Spinal cord (tissue), 10 donors: ENCODE measurements around the gene SCUBE1. TPM values are rescaled to one million over a fixed set of nuclear protein-coding genes. Genes with fewer than 3 reads are reported as not detected.

ENCODE experiments used
- DNase-seq, 6 donors: peaks; one replicate each; pipeline versions ENCODE4 v3.0.0 to v3.0.0-alpha.2; 2013 to 2015; ENCODE audit warnings: low spot score in 6 of 6, low read depth in 4 of 6
- H3K27ac ChIP-seq: one replicate; pipeline ENCODE4 v1.5.1; 2013; ENCODE audit warnings: low read depth, low read length, control low read depth
- H3K27me3 ChIP-seq: one replicate; pipeline ENCODE4 v1.6.1; 2013; ENCODE audit warnings: low read length; ENCODE audit not compliant: control insufficient read depth, insufficient read depth
- H3K36me3 ChIP-seq: one replicate; pipeline ENCODE4 v1.6.1; 2013; ENCODE audit warnings: low read length; ENCODE audit not compliant: control insufficient read depth, insufficient read depth
- H3K4me1 ChIP-seq: one replicate; pipeline ENCODE4 v1.6.1; 2013; ENCODE audit warnings: low read length; ENCODE audit not compliant: control insufficient read depth, insufficient read depth
- H3K4me3 ChIP-seq: one replicate; pipeline ENCODE4 v1.5.1; 2013; ENCODE audit warnings: low read depth, low read length, control low read depth
- H3K9me3 ChIP-seq: one replicate; pipeline ENCODE4 v1.6.1; 2013; ENCODE audit warnings: low read length; ENCODE audit not compliant: control insufficient read depth, insufficient read depth
- WGBS: methylation state at CpG from one replicate; pipeline ENCODE4 v1.1.5; 2013; ENCODE audit warnings: missing lambda C conversion rate; ENCODE audit not compliant: insufficient coverage; 5-methylcytosine and 5-hydroxymethylcytosine counted together
- polyA plus RNA-seq, 2 donors: library from polyadenylated mRNA; unstranded; fragments of 120-200 nt; gene quantifications; one replicate each; pipeline ENCODE4 v1.2.1, GENCODE V29; 2013; ENCODE audit not compliant: insufficient read length in 2 of 2
- total RNA-seq, 2 donors: library from RNA; depleted of rRNA in 1 of 2; stranded (reverse); fragments of 120-200 nt in 1 of 2; fragments of >200 nt in 1 of 2; gene quantifications; one replicate each; pipeline versions ENCODE4 v1.2.3 to v1.2.4, GENCODE V29; 2013 to 2014
- donor health status: healthy.

SCUBE1 gene
- total and polyA plus RNA-seq, 4 donors, result 5.3 to 13.1 (median 10.6) TPM

DNA sequence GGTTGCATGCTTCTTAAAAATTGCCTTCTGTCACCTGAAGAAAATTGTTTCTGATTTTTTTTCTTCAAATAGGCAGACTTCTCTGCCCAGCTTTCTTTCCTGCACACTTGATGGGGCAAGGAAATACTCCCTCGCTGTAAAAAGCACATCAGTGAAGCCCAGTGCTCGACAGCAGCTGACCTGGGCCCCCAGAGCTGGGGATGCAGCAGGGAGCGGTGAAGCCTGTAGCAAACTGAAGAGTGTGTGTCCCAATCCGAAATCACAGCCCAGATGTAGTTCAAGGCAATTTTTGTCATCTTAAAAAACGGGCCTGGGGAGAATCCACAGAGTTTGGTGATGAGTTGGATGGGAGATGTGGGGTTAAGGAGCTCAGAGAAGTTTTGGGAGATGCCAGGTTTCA is 41.7 kb upstream of the SCUBE1 start:
- H3K9me3 ChIP-seq, result no peaks in the 10 kb centered on the region
- no peak overlapping the region for H3K27ac ChIP-seq
- H3K27me3 ChIP-seq, result peaks cover 10% of the 10 kb centered on the region
- H3K4me3 ChIP-seq, result no peak overlapping the region
- H3K4me1 ChIP-seq, result peaks cover 14% of the 10 kb centered on the region
- DNase-seq, result no peak
- 74% methylated on average over 5 of the region's 5 CpGs for WGBS
- H3K36me3 ChIP-seq, result no peaks in the 10 kb centered on the region

DNA sequence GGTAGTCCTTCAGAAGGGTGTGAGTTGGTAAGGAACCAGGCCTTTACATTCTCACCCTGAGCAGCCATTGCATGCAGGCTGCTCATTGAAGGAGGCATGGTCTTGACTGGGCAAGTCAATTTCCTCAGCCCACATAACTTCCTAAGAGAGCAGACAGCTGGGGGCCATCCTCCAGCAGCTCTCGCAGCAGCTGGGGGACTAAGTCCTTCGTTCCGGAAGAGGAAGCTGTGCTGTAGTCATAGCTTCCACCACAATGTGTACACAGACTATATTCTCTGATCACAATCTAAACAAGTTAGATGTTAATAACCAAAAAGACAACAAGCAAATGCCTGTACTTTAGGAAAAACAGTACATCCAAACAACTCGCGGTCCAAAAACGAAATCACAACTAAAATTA is 38.5 kb upstream of the SCUBE1 start:
- peaks cover 7% of the 10 kb centered on the region for H3K27me3 ChIP-seq
- WGBS, result 69% methylated on average over 3 of the region's 6 CpGs
- H3K4me3 ChIP-seq, result no peak overlapping the region
- no peaks in the 10 kb centered on the region for H3K9me3 ChIP-seq
- H3K36me3 ChIP-seq, result no peaks in the 10 kb centered on the region
- no peak overlapping the region for H3K27ac ChIP-seq
- peaks cover 14% of the 10 kb centered on the region for H3K4me1 ChIP-seq
- no peak for DNase-seq

DNA sequence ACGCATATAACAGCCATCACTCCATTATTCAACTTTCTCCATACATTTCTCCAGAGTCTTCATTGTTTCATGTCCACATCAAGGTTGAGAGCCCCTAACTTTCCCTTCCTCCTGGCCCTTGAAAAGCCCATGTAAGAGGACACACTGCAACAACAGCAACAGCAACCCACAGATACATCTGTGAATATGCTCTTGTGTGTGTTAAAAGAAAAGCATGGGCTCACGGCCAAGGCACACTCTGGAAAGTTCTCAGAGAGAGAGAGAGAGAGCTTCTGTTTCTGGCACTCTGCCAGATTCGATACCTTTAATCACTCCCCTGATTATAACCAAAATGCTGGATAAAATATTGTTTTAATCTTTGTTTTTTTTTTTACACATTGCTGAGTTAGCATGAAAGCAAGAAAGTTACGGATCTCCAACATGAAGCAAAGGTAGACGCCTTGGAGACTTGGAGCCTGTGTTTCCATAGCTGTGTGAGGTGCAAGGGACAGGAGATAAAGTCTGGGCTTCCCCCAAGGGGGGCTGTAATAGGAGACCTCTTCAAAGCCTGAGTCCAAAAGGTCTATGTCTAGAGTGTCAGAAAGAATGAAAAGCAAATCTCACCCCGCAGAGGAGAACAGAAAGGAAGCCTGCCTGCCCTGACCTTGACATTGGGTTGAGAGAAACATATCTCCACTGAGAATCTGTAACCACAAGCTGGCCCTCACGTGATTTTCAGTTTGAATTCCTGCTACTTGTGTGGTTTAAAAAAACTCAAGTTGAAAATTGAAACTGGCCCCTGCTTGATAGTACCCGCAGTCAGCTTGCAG is 34.9 kb upstream of the SCUBE1 start:
- Histone ChIP-seq H3K27me3 (no peaks in the 10 kb centered on the region), H3K4me1 (peaks cover 7% of the 10 kb centered on the region), H3K4me3 (no peak overlapping the region), H3K36me3 (no peaks in the 10 kb centered on the region), H3K9me3 (peaks cover 4% of the 10 kb centered on the region), H3K27ac (no peak overlapping the region)
- DNase-seq, result peak in 2 of 6 donors; percentile 78 to 80
- 51% methylated on average over 5 of the region's 8 CpGs for WGBS

DNA sequence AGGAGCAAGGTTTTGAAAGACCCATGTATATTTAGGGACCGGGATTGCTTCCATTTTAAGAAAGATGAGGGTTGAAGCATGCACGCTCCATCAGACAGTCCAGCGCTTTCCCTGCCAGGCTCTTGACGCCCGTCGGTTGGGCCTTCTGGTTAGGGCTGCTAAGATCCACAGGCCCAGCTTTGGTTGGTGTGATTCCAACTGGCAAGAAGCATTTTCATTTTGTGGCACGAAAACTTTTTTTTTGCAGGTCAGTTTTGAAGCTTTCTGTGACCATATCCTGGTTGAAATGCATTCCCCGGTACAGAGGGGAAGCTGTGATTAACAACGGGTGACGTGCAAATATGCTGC is 34.4 kb upstream of the SCUBE1 start:
- H3K9me3 ChIP-seq, result peaks cover 4% of the 10 kb centered on the region
- 51% methylated on average over 10 of the region's 10 CpGs for WGBS
- no peak overlapping the region for H3K4me3 ChIP-seq
- no peaks in the 10 kb centered on the region for H3K36me3 ChIP-seq
- no peak overlapping the region for H3K27ac ChIP-seq
- H3K27me3 ChIP-seq, result no peaks in the 10 kb centered on the region
- peak in 2 of 6 donors; percentile 19 to 85 for DNase-seq
- peaks cover 7% of the 10 kb centered on the region for H3K4me1 ChIP-seq

DNA sequence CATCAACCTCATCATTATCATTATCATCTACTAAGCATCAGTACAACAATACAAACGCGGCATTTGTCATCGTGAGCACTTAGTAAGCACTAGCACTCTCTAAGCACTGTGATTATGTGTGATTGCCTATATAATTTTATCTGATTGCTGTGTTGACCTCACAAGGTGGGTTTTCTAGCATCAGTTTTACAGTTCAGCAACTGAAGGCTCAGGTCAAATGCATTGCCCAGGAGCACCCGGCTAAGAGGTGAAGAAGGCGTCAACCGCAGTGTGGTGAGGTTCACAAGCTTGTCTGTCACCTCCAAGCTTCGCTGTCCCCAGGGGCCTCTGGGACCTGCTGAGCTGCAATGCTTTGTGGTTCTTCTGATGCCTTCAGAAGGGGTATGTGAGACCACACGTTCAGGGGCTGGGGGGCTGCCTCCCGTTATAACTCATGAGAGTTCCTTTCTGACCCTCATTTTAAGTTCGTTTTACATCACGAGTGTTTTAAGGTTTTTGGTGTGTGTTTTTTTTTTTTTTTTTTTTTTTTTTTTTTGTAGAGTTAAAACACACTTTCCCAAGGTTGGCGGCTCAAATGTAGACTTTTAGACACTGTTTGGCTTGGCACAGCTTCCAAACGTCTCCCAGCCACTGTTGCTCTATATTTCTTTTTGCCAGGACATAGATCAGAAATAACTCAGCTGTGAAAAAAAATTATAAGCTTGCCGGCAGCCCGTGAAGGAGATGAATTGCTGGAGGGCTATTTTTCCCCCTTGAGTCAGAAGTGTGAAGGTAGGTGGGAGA is 33.8 kb upstream of the SCUBE1 start:
- WGBS, result 71% methylated on average over 7 of the region's 15 CpGs
- no peaks in the 10 kb centered on the region for H3K36me3 ChIP-seq
- peaks cover 4% of the 10 kb centered on the region for H3K9me3 ChIP-seq
- peaks cover 7% of the 10 kb centered on the region for H3K4me1 ChIP-seq
- H3K27me3 ChIP-seq, result no peaks in the 10 kb centered on the region
- no peak overlapping the region for H3K4me3 ChIP-seq
- no peak overlapping the region for H3K27ac ChIP-seq
- peak in 1 of 6 donors; percentile 82 for DNase-seq

DNA sequence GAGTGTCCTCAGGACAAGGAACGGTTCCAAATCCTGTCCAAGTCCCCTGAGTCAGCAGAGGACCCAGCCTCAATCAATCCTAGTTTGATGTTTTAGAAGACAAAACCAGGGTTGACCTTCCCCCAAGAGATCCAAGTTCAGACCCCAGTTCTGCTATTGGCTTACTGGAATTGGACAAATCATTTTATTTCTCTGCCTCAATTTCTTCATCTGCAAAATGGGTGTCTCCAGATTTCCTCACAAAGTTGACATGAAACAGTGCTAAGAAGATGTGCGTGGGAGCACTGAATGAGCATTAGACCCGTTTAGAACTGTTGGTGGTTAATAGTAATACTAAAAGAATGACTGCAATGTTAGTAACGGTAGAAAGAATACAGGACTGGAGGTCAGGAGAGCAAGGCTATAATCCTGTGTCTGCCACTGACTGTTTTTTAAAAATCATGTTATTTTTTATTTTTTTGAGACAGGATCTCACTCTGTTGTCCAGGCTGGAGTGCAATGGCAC is 32.8 kb upstream of the SCUBE1 start:
- Histone ChIP-seq H3K27me3 (no peaks in the 10 kb centered on the region), H3K9me3 (peaks cover 4% of the 10 kb centered on the region), H3K4me3 (no peak overlapping the region), H3K27ac (no peak overlapping the region), H3K36me3 (no peaks in the 10 kb centered on the region), H3K4me1 (peaks cover 7% of the 10 kb centered on the region)
- 87% methylated on average over 4 of the region's 4 CpGs for WGBS
- DNase-seq, result no peak

DNA sequence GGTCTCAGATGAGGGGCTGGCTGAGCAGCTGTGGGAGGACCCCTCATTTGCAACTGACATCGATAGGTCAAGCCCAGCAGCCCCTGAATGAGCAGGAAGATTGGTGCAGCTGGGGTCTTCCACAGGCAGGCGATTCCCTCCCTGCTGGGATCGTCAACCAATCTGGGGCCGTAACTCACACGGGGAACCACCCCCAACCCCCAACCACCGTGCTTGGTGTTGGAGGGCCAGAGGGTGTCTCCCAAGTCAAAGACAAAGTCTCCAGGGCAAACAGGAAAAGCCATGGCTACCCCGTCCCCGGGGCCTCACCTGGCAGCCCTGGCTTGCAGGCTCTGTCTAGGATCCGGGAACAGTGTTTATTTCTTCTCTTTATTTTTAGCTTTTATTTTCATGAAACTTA is 26.9 kb upstream of the SCUBE1 start:
- Histone ChIP-seq H3K9me3 (peaks cover 4% of the 10 kb centered on the region), H3K36me3 (no peaks in the 10 kb centered on the region), H3K27me3 (peaks cover 2% of the 10 kb centered on the region), H3K4me3 (no peak overlapping the region), H3K27ac (no peak overlapping the region), H3K4me1 (peaks cover 7% of the 10 kb centered on the region)
- DNase-seq, result no peak
- WGBS, result 33% methylated on average over 4 of the region's 9 CpGs

DNA sequence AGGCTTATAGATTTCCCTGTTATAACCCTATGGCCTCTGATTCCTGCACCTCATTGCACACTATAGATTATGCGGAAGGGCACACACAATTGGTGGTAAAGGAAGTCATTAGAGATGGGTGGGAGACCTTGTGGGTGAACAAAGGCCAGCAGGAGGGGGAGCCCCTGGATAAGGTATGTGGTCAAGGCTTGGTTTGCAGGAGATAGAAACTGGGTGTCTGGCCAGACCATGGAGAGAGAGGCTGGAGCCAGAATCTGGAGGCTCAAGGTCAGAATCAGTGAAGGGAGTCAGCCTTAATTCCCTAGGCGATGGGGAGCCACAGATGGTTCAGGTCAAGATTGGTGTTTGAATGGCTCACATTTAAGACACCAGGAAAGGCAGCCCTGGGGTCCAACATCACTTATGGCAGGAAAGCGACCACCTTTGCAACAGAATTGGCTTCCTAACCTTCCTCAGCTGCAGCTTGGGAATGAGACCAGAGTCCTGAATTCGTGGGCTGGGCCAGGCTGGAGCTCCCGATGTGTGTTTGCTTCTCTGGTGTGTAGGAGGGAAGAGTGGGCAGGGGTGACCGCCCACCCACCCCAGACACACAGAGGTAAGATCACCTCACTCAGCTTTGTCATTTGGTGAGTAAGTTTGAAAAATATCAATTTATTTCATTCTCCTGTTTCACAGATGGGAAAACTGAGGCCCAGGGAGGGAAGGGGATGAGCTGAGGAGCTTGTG is 22.7 kb upstream of the SCUBE1 start:
- Histone ChIP-seq H3K4me3 (no peak overlapping the region), H3K27me3 (peaks cover 2% of the 10 kb centered on the region), H3K9me3 (no peaks in the 10 kb centered on the region), H3K4me1 (peaks cover 19% of the 10 kb centered on the region), H3K27ac (no peak overlapping the region), H3K36me3 (no peaks in the 10 kb centered on the region)
- WGBS, result 91% methylated on average over 3 of the region's 6 CpGs
- no peak for DNase-seq

DNA sequence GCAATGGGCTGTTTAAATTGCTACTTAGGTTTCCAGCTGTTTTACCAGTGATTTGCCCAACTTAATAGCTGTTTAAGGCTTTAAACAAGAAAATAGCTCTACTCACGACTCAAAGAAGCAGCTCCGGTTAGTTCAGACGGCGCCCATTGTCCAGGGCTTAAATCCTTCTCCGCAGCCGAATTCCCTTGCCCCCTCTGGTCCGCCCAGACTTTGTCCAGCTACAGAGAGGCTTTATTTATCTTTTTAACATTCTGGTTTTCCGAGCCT is 20.9 kb upstream of the SCUBE1 start:
- 25% methylated on average over 6 of the region's 8 CpGs for WGBS
- peak in 1 of 6 donors; percentile 65 for DNase-seq
- H3K4me3 ChIP-seq, result no peak overlapping the region
- no peaks in the 10 kb centered on the region for H3K36me3 ChIP-seq
- no peak overlapping the region for H3K27ac ChIP-seq
- peaks cover 12% of the 10 kb centered on the region for H3K4me1 ChIP-seq
- no peaks in the 10 kb centered on the region for H3K27me3 ChIP-seq
- H3K9me3 ChIP-seq, result no peaks in the 10 kb centered on the region
